ENCODE data around the gene EGFL6. TPM values are rescaled to one million over a fixed set of nuclear protein-coding genes. Genes with fewer than 3 reads are reported as not detected.

EGFL6 gene, protein sequence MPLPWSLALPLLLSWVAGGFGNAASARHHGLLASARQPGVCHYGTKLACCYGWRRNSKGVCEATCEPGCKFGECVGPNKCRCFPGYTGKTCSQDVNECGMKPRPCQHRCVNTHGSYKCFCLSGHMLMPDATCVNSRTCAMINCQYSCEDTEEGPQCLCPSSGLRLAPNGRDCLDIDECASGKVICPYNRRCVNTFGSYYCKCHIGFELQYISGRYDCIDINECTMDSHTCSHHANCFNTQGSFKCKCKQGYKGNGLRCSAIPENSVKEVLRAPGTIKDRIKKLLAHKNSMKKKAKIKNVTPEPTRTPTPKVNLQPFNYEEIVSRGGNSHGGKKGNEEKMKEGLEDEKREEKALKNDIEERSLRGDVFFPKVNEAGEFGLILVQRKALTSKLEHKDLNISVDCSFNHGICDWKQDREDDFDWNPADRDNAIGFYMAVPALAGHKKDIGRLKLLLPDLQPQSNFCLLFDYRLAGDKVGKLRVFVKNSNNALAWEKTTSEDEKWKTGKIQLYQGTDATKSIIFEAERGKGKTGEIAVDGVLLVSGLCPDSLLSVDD
- not detected in 2 replicates for total RNA-seq (2014; rRNA removed; shearing (Covaris generic); ENCODE audit: low replicate concordance)

DNA sequence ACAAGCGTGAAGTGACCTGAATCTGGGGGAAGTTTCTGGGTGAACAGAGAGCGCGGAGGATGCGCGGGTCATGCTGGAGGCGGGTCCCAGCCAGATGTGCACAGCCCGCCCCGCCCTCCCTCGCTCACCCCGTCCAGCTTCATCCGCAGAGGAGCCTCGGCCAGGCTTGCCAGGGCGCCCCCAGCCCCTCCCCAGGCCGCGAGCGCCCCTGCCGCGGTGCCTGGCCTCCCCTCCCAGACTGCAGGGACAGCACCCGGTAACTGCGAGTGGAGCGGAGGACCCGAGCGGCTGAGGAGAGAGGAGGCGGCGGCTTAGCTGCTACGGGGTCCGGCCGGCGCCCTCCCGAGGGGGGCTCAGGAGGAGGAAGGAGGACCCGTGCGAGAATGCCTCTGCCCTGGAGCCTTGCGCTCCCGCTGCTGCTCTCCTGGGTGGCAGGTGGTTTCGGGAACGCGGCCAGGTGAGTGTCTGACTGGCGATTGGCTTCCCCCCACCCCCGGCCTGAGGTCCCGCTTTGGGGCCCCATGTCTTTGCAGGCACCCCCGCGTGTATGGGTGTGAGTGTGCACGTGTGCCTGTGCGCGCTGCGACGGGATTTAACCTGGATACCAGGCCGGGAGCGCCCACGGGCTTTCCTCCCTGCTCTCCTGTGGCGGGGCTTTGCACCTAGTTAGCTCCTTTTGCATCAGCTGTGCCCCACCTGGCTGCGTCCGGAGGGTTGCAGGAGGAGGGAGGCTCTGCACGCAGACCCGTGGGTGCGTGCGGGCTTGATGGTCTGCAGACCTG lies at the start of gene EGFL6:
Gene EGFL6, plus strand, starts transcription at position 123 of the 782 bp plus-strand sequence. Its CDS starts 261 bp downstream, at position 384.
- Histone ChIP-seq H3K36me3 (no peaks in the 10 kb centered on the region), H3K4me3 (no peak within 1 kb of the TSS), H3K9me3 (no peaks in the 10 kb centered on the region), H3K27me3 (peaks cover 6% of the 10 kb centered on the region; the same call in 1 of the 2 replicates)
- DNase-seq: no peak

DNA sequence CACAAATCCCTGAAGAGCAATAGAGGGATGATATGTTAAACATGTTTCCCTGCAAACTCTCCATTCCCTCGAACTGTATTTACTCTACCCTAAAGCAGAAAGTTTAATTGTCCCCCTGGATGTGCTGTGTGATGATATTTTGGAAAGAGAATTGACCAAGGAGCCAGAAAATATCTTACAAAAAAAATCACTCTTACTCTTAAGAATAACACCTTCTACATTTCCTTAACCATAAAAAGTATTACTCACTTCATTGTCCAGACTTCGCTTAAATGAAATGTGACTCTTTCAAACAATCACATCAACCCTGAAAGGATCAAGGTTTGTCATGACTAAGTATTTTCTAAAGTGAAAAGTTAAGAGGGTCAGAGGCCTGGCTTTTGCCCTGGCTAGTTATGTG lies 49.0 kb upstream of the EGFL6 start:
- no peaks in the 10 kb centered on the region for H3K9me3 ChIP-seq
- DNase-seq: no peak
- H3K27me3 ChIP-seq: no peaks in the 10 kb centered on the region
- no peaks in the 10 kb centered on the region for H3K36me3 ChIP-seq
- no peak overlapping the region for H3K4me3 ChIP-seq

DNA sequence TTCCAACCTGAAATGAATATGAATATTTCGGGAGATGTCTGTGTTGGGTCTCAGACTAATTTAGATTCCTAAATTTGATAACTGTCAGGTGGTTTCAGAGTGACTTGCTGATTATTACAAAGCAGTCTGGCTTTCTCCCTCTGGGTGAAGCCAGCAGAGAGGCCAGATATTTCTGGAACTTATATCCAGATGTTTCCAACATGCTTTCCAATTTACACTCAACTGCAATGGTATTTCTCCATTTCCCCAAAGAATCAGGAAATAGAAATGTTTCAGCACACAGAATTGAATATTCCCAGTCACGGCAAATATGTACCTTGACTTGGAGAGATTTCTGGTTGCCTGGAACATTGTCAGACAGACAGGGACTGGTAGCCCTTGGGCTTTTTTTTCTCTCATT lies 48.5 kb upstream of the EGFL6 start:
- Histone ChIP-seq H3K27me3 (no peaks in the 10 kb centered on the region), H3K4me3 (no peak overlapping the region), H3K36me3 (no peaks in the 10 kb centered on the region), H3K9me3 (no peaks in the 10 kb centered on the region)
- no peak for DNase-seq

DNA sequence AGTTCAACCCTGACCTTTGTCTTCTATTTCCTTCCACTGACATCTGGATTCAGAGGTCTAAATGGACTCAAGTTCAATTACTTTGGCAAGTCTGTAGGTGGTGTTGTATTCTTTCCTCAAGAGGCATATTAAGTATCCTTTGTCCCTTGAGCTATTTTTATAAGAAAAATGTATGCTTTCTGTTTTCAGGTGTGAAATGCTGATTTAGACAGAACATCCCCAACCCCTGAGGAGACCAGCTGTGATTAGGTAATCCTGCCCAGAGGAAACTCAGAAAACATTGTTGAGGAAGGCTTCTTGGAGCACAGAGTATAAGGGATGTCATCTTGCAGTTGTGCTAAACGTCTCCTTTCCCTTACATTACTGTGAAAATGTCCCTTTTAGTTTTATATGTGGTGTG lies 46.6 kb upstream of the EGFL6 start:
- no peak for DNase-seq

DNA sequence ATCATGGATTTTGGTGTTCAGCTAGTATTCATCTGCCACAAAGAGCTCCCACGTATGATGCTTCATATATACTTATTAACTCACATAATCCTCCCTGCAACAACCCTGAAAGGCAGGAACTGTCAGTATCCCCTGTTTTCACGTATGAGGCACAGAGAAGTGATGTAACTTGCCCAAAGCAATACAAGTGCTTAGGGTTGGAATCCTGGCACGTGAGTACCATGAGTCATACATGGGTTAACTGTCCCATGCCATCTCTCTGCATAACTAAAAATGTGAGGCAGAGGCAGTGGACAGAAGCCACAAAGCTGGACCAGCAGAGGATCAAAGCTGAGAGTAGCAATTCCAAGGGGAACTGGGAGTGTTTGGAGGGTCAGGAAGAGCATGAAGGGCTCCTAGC lies 35.7 kb upstream of the EGFL6 start:
- Histone ChIP-seq H3K27me3 (no peaks in the 10 kb centered on the region), H3K4me3 (no peak overlapping the region), H3K36me3 (no peaks in the 10 kb centered on the region), H3K9me3 (no peaks in the 10 kb centered on the region)
- DNase-seq: peak; percentile 72

More for the DNA sequence above, 46.6 kb upstream of the EGFL6 start:
- H3K4me3 ChIP-seq: no peak overlapping the region
- H3K27me3 ChIP-seq: no peaks in the 10 kb centered on the region
- no peaks in the 10 kb centered on the region for H3K36me3 ChIP-seq
- H3K9me3 ChIP-seq: no peaks in the 10 kb centered on the region

DNA sequence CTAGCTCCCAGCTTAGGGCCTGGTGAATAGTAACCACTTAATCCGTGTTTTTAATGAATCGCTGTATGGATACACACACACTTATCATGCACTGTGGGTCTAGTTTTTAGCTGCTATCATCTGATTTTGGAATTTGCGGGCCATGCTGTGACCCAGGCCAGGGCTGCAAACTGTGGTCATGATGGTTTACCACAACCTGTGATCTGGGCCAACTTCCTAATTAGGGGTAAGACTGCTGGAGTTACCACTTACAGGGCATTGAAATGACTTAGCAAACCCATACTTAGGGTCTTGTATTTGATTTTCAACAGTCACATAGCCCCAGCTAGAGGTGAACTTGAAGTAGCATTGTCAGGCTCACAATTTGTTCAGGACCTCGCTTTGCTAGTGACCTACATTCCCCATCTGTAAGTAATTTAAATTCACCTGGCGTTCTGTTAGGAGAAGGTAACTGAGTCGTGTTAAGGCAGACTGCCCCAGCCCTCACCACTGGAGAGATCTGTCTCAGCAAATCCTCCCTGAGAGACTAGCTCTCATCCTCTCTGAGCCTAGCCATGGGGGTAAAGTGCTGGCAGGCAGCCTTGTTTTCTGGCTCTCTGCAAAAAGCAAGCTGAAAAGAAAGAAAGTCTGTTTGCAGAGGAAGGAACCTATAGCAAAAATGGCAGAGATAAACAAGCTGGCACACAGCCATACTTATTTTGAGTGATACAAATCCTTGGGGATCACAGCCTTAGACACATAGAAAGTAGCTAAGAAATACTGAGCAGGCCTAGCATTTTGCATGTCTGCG lies 33.8 kb upstream of the EGFL6 start:
- Histone ChIP-seq H3K27me3 (no peaks in the 10 kb centered on the region), H3K9me3 (no peaks in the 10 kb centered on the region), H3K36me3 (no peaks in the 10 kb centered on the region), H3K4me3 (no peak overlapping the region)
- no peak for DNase-seq

DNA sequence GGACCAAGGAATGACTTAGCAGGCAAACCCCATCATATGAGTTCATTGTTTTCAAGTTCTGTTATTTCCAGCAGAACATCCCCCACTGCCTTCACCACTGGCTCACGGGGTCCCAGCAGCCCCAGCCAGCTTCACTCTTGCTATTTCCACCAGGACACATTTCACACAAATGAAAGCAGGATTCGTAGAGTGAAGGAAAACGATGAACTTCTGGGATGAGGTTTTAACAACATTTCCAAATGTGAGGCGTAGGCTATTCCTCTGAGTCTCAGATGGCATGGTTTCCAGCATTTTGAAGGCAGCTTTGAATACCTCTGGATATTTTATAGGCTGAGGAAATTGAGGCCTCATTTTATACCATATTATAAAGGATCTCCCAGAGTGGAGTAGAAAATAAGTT lies 32.9 kb upstream of the EGFL6 start:
- no peaks in the 10 kb centered on the region for H3K9me3 ChIP-seq
- no peak overlapping the region for H3K4me3 ChIP-seq
- no peak for DNase-seq
- no peaks in the 10 kb centered on the region for H3K27me3 ChIP-seq
- H3K36me3 ChIP-seq: no peaks in the 10 kb centered on the region

DNA sequence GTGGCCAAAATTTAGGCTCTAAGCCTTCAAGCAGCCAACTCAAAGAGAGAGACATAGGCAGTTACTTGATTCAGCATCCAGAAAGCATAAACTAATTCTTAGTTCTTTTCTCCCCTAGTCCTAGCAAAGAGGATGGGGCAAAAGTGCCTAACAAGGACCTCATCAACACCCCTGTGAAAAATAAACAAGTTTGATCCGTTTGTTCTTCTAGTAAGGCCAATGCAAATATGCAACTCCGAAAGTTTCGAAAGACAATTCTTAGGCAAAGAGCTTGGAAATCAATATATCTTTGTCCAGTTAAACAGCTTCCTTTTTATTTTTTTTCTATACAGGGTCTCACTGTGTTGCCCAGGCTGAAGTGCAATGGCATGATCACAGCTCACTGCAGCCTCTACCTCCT lies 31.0 kb upstream of the EGFL6 start:
- DNase-seq: no peak
- Histone ChIP-seq H3K27me3 (no peaks in the 10 kb centered on the region), H3K9me3 (no peaks in the 10 kb centered on the region)

DNA sequence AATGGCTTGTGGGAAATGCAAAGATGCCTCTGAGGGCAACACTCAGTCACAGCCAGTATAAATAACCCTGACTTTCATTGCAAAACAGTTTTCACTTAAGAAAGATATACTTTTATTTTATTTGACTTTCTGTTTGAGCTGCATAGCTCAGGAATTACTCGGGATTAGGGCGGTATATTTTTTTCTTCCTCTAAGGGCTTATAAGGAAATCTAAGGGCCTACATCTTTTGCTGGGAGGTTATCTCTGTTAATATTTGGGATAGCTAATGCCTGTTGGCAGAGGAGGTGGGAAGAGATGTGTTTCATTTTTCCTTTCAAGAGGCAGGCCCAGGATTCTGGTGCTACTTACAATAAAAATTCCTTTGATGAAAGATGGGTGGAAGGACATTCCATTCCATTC lies 28.8 kb upstream of the EGFL6 start:
- Histone ChIP-seq H3K36me3 (no peaks in the 10 kb centered on the region), H3K27me3 (no peaks in the 10 kb centered on the region), H3K4me3 (no peak overlapping the region), H3K9me3 (no peaks in the 10 kb centered on the region)
- DNase-seq: no peak

More for the DNA sequence above, 31.0 kb upstream of the EGFL6 start:
- Histone ChIP-seq H3K4me3 (no peak overlapping the region), H3K36me3 (no peaks in the 10 kb centered on the region)

DNA sequence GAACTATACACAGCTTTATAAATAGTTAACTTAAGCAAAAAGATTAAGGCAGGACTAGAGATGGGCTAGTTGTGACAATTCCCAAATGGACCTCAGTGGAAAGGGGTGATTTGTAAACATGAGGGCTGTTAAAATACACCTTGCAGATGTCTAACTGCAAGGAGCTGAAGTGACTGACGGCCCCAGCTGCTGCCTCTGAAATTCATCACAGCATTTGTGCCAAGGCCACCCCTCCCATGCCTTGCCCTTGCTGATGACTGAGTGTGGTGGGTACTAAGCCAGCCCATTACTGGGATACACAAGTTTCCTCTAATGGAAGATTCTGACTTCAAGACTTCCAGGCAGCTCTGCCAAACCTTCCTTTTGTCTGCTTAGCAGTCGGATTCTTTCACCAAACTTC lies 23.7 kb upstream of the EGFL6 start:
- no peak for DNase-seq

DNA sequence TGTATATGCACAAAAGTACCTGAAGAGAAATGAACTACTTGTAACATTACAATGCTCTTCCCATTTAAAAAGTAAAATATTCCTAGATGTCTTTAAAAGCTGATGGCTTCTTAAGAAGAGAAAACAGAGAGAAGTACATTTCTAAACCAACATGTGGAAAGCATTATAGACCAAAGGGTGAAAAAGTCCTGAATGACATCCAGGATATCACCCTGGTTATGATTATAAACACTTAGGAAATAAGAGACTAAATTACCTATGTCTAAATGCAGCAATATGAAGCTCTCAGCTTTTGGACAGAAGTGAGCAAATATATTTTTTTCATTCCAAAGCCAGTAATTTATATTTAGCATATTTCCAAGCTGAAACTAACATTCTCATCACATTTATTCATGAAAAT lies 21.7 kb upstream of the EGFL6 start:
- no peaks in the 10 kb centered on the region for H3K27me3 ChIP-seq
- no peak overlapping the region for H3K4me3 ChIP-seq
- no peak for DNase-seq
- H3K36me3 ChIP-seq: no peaks in the 10 kb centered on the region
- no peaks in the 10 kb centered on the region for H3K9me3 ChIP-seq

More for the DNA sequence above, 23.7 kb upstream of the EGFL6 start:
- H3K27me3 ChIP-seq: no peaks in the 10 kb centered on the region
- no peaks in the 10 kb centered on the region for H3K36me3 ChIP-seq
- no peak overlapping the region for H3K4me3 ChIP-seq
- no peaks in the 10 kb centered on the region for H3K9me3 ChIP-seq

DNA sequence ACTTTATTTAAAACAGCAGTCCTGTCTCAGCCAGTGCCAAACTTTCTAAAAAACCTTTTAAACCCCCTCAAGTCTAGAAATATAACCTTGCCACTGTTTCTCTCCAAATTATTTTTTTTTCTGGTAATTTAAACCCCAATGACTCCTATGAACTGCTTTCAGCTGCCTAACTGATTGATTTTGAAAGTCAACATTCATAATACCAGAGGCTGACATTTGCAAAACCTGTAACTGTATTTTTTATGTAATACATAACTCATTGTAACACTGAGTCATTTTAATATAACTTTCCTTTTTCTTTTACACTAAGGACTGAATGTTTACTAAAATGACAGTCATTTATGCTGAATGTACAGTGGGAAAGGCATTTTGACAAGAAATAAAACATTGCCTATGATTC lies 19.1 kb upstream of the EGFL6 start:
- no peaks in the 10 kb centered on the region for H3K36me3 ChIP-seq
- no peaks in the 10 kb centered on the region for H3K9me3 ChIP-seq
- DNase-seq: no peak
- H3K4me3 ChIP-seq: no peak overlapping the region
- no peaks in the 10 kb centered on the region for H3K27me3 ChIP-seq

DNA sequence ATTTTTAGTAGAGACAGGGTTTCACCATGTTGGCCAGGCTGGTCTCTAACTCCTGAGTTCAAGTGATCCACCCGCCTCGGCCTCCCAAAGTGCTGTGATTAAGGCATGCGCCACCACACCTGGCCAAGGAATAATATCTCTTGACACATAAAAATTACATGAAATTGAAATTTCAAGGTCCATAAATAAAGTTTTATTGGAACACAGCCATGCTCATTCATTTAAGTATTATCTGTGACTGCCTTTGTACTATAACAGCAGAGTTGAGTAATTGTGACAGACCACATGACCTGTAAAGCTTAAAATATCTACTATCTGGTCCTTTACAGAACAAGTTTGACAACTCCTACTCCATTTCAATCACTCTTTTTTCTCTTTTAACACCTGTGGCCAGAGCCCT lies 17.8 kb upstream of the EGFL6 start:
- no peak overlapping the region for H3K4me3 ChIP-seq
- H3K27me3 ChIP-seq: no peaks in the 10 kb centered on the region
- H3K9me3 ChIP-seq: no peaks in the 10 kb centered on the region
- DNase-seq: no peak
- H3K36me3 ChIP-seq: no peaks in the 10 kb centered on the region

DNA sequence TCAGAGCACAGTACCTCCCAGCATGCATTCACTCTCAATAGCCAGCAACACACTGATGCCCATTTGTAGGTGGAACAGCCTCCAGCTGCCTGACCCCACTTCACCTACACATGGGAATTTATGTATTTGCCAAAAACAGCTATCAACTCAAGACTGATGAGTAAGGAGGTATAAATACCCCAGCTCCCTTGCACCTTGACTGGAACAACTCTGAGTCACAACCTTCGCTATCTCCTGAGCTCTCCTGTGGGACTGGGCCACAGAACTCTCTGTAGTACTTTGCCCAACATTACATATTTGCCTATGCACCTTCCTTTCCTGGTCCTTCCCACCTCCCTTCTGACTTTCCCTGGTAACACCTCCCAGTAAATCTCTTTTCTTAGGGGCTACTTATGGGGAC lies 16.5 kb upstream of the EGFL6 start:
- Histone ChIP-seq H3K27me3 (no peaks in the 10 kb centered on the region), H3K36me3 (no peaks in the 10 kb centered on the region), H3K4me3 (no peak overlapping the region), H3K9me3 (no peaks in the 10 kb centered on the region)
- no peak for DNase-seq

DNA sequence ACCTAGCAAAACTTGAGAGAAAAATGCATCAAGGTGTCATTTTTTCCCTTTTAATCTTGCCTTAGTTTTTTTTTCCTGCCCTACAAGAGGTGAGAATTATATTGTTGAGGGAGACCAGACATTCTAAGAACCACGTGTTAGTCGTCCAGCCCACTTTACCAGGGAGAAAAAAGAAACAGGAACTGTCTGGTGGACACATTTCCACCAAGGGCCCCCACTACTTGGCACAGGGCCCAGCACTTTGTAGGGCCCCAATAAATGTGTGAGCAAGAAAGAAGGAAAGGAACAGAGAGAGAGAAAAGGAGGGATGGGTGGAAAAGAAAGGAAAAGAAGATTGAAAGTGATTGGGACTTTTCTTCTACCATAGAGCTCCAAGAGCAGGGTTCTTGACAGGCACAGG lies 3.9 kb upstream of the EGFL6 start:
- Histone ChIP-seq H3K9me3 (no peaks in the 10 kb centered on the region), H3K4me3 (no peak overlapping the region), H3K36me3 (no peaks in the 10 kb centered on the region), H3K27me3 (peaks cover 6% of the 10 kb centered on the region; the same call in 1 of the 2 replicates)
- no peak for DNase-seq

DNA sequence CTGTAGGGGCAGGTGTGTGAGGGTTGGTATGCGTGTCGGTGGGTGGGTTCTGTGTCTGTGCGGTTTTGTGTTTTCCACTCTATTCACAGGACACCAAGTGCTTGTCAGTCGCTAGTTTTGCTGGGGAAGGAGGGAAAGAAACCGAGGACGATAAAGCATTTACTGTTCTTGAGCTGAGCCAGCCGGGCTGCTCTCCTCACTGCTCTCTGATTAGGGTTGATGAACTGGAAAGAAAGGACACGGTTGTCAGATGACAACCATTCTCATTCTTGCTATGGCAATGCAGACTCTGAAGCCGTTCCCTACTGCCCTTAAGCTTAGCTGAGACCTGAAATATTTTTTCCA lies 832 bp downstream of the EGFL6 start:
- DNase-seq: no peak
- H3K36me3 ChIP-seq: no peaks in the 10 kb centered on the region
- peaks cover 6% of the 10 kb centered on the region; the same call in 1 of the 2 replicates for H3K27me3 ChIP-seq
- H3K9me3 ChIP-seq: no peaks in the 10 kb centered on the region
- H3K4me3 ChIP-seq: no peak overlapping the region

DNA sequence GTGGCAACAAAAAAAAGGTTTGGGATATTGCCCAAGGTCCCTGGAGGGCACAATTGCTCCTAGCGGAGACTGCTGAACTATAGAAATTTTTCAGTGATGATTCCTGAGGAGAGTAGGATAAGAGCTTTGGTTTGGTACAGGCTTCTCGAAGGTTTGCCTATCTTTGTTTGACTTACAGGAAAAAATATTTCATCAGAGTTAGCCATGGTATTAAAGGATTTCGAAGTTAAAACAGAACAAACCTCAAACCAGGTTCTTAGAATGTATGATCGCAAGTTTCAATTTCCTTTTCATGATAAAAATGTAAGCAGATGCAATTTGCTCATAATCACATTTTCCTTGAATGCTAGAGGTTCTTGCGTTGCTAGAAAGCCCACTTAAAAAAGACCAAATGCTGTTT lies 1.7 kb downstream of the EGFL6 start:
- no peaks in the 10 kb centered on the region for H3K36me3 ChIP-seq
- H3K9me3 ChIP-seq: no peaks in the 10 kb centered on the region
- H3K27me3 ChIP-seq: peaks cover 6% of the 10 kb centered on the region; the same call in 1 of the 2 replicates
- no peak for DNase-seq
- H3K4me3 ChIP-seq: no peak overlapping the region

All from MG63 (cell line).